Thymus (tissue), 11 donors: Measurements from ENCODE around the gene ZCCHC7. TPM values are rescaled to one million over a fixed set of nuclear protein-coding genes. Genes with fewer than 3 reads are reported as not detected.

Experiments
- DNase-seq, 9 donors: peaks; one replicate each; pipeline ENCODE4 v3.0.0-alpha.2; 2013; ENCODE audit warnings: low spot score in 9 of 9, low read depth in 6 of 9, missing footprints in 1 of 9
- H3K27ac ChIP-seq, 2 donors: one replicate each; pipeline ENCODE4 v1.5.1; 2013; ENCODE audit warnings: control low read depth in 1 of 2, low read depth in 1 of 2, low read length in 1 of 2, mild to moderate bottlenecking in 1 of 2, moderate library complexity in 1 of 2
- H3K27me3 ChIP-seq, 2 donors: one replicate each; pipeline ENCODE4 v1.5.1; 2013; ENCODE audit warnings: low read length in 1 of 2; ENCODE audit not compliant: control insufficient read depth in 2 of 2, insufficient read depth in 1 of 2
- H3K36me3 ChIP-seq, 2 donors: one replicate each; pipeline ENCODE4 v1.5.1; 2013; ENCODE audit warnings: low read length in 1 of 2, mild to moderate bottlenecking in 1 of 2, moderate library complexity in 1 of 2; ENCODE audit not compliant: control insufficient read depth in 2 of 2, insufficient read depth in 2 of 2
- H3K4me1 ChIP-seq, 2 donors: one replicate each; pipeline ENCODE4 v1.5.1; 2013; ENCODE audit warnings: low read length in 2 of 2; ENCODE audit not compliant: control insufficient read depth in 2 of 2, insufficient read depth in 2 of 2
- H3K4me3 ChIP-seq, 2 donors: one replicate each; pipeline ENCODE4 v1.5.1; 2013; ENCODE audit warnings: low read length in 2 of 2, control low read depth in 1 of 2, mild to moderate bottlenecking in 1 of 2
- H3K9me3 ChIP-seq, 2 donors: one replicate each; pipeline ENCODE4 v1.5.1; 2013; ENCODE audit warnings: low read length in 1 of 2, mild to moderate bottlenecking in 1 of 2; ENCODE audit not compliant: control insufficient read depth in 2 of 2, insufficient read depth in 1 of 2
- WGBS: extraction: QIAGEN DNeasy Blood & Tissue Kit; methylation state at CpG from one replicate; pipeline ENCODE4 v1.1.7; 2013; 5-methylcytosine and 5-hydroxymethylcytosine counted together
- polyA plus RNA-seq: library from polyadenylated mRNA; stranded (reverse); fragments of 200-250 nt; gene quantifications from one replicate; pipeline ENCODE4 v1.2.3, GENCODE V29; 2013
- total RNA-seq: library from RNA; stranded (reverse); fragments of 120-200 nt; gene quantifications from one replicate; pipeline ENCODE4 v1.2.4, GENCODE V29; 2013
- donor health status: healthy.

The ZCCHC7 gene
- total and polyA plus RNA-seq, 2 donors, result 21.8 to 22.6 TPM

GRCh38 chr9:37364136-37364535 is 243.8 kb downstream of the ZCCHC7 start:
- no peaks in the 10 kb centered on the region for H3K27me3 ChIP-seq
- DNase-seq, result no peak

GRCh38 chr9:37364751-37365360 is 244.5 kb downstream of the ZCCHC7 start:
- H3K27me3 ChIP-seq, result no peaks in the 10 kb centered on the region
- H3K36me3 ChIP-seq, result no peaks in the 10 kb centered on the region
- H3K4me3 ChIP-seq, result no peak overlapping the region
- DNase-seq, result no peak
- no peaks in the 10 kb centered on the region for H3K9me3 ChIP-seq
- 94% methylated on average over 4 of the region's 4 CpGs for WGBS
- H3K27ac ChIP-seq, result no peak overlapping the region
- no peaks in the 10 kb centered on the region for H3K4me1 ChIP-seq

More at GRCh38 chr9:37364136-37364535, 243.8 kb downstream of the ZCCHC7 start:
- no peaks in the 10 kb centered on the region for H3K4me1 ChIP-seq
- WGBS, result 96% methylated on average over 4 of the region's 4 CpGs
- no peak overlapping the region for H3K4me3 ChIP-seq
- H3K27ac ChIP-seq, result no peak overlapping the region
- H3K36me3 ChIP-seq, result no peaks in the 10 kb centered on the region
- H3K9me3 ChIP-seq, result no peaks in the 10 kb centered on the region

GRCh38 chr9:37369671-37370070 is 249.3 kb downstream of the ZCCHC7 start:
- 96% methylated on average over 5 of the region's 5 CpGs for WGBS
- Histone ChIP-seq H3K36me3 (no peaks in the 10 kb centered on the region), H3K27me3 (peaks cover 0 to 2% of the 10 kb centered on the region in 2 donors), H3K27ac (no peak overlapping the region), H3K9me3 (no peaks in the 10 kb centered on the region), H3K4me3 (no peak overlapping the region), H3K4me1 (peaks cover 10 to 32% of the 10 kb centered on the region in 2 donors)
- DNase-seq, result no peak

GRCh38 chr9:37370282-37370681 is 249.9 kb downstream of the ZCCHC7 start:
- Histone ChIP-seq H3K4me1 (peaks cover 13 to 35% of the 10 kb centered on the region in 2 donors), H3K27ac (no peak overlapping the region), H3K27me3 (peaks cover 0 to 2% of the 10 kb centered on the region in 2 donors), H3K9me3 (no peaks in the 10 kb centered on the region), H3K4me3 (no peak overlapping the region), H3K36me3 (no peaks in the 10 kb centered on the region)
- 91% methylated on average over 6 of the region's 6 CpGs for WGBS
- no peak for DNase-seq

- H3K4me1 ChIP-seq, result peaks cover 18 to 39% of the 10 kb centered on the region in 2 donors
- no peak overlapping the region for H3K27ac ChIP-seq
- no peaks in the 10 kb centered on the region for H3K36me3 ChIP-seq
- no peak overlapping the region for H3K4me3 ChIP-seq
- H3K9me3 ChIP-seq, result no peaks in the 10 kb centered on the region
- no peak for DNase-seq
- peaks cover 0 to 2% of the 10 kb centered on the region in 2 donors for H3K27me3 ChIP-seq
- WGBS, result 93% methylated on average over 5 of the region's 5 CpGs
These were observed 250.7 kb downstream of the ZCCHC7 start for GRCh38 chr9:37370968-37371563.

- Histone ChIP-seq H3K36me3 (no peaks in the 10 kb centered on the region), H3K4me1 (peaks cover 24 to 45% of the 10 kb centered on the region in 2 donors), H3K27ac (peak overlapping the region in 1 of 2 donors; percentile 15), H3K4me3 (no peak overlapping the region), H3K27me3 (peaks cover 0 to 2% of the 10 kb centered on the region in 2 donors), H3K9me3 (no peaks in the 10 kb centered on the region)
- no peak for DNase-seq
- 76% methylated on average over 20 of the region's 20 CpGs for WGBS
These were observed 251.4 kb downstream of the ZCCHC7 start for GRCh38 chr9:37371565-37372464.

- no peaks in the 10 kb centered on the region for H3K9me3 ChIP-seq
- peaks cover 26 to 46% of the 10 kb centered on the region in 2 donors for H3K4me1 ChIP-seq
- H3K36me3 ChIP-seq, result no peaks in the 10 kb centered on the region
- DNase-seq, result no peak
- 97% methylated on average over 3 of the region's 3 CpGs for WGBS
- no peak overlapping the region for H3K4me3 ChIP-seq
- H3K27me3 ChIP-seq, result peaks cover 0 to 2% of the 10 kb centered on the region in 2 donors
- H3K27ac ChIP-seq, result no peak overlapping the region
These were observed 252.5 kb downstream of the ZCCHC7 start for GRCh38 chr9:37372839-37373238.

GRCh38 chr9:37373621-37374020 is 253.2 kb downstream of the ZCCHC7 start:
- H3K36me3 ChIP-seq, result no peaks in the 10 kb centered on the region
- H3K27ac ChIP-seq, result no peak overlapping the region
- no peak for DNase-seq
- no peaks in the 10 kb centered on the region for H3K9me3 ChIP-seq
- no peak overlapping the region for H3K4me3 ChIP-seq
- peaks cover 0 to 2% of the 10 kb centered on the region in 2 donors for H3K27me3 ChIP-seq
- H3K4me1 ChIP-seq, result peaks cover 26 to 46% of the 10 kb centered on the region in 2 donors
- WGBS, result 98% methylated on average over 1 of the region's 1 CpG

GRCh38 chr9:37374892-37375291 is 254.5 kb downstream of the ZCCHC7 start:
- peak overlapping the region in 1 of 2 donors; percentile 84 for H3K27ac ChIP-seq
- DNase-seq, result peak; percentile 68 to 94 (median 78)
- peaks cover 26 to 46% of the 10 kb centered on the region in 2 donors for H3K4me1 ChIP-seq
- no peaks in the 10 kb centered on the region for H3K36me3 ChIP-seq
- no peak overlapping the region for H3K4me3 ChIP-seq
- H3K27me3 ChIP-seq, result peaks cover 0 to 2% of the 10 kb centered on the region in 2 donors
- WGBS, result 24% methylated on average over 6 of the region's 6 CpGs
- no peaks in the 10 kb centered on the region for H3K9me3 ChIP-seq
